Measurements from ENCODE around the gene SETDB2. TPM values are rescaled to one million over a fixed set of nuclear protein-coding genes. Genes with fewer than 3 reads are reported as not detected.
A peak's percentile ranks its signal among the peaks of the same experiment; 100 is the strongest.

Gene SETDB2
- total and polyA plus RNA-seq, 2 of the 13 experiments (the other 11 are each of a cell fraction or from before 2014, with no cell fraction given): 8.1 to 8.7 TPM

GRCh38 chr13:49421391-49421790, 22.7 kb upstream of the SETDB2 start (continued):
- no peak for TF ChIP-seq MEIS1 (CRISPR knock-in tag; IDR thresholded peaks at IDR 0.05; ENCODE audit: borderline replicate concordance)
- no peak for TF ChIP-seq SOX13 (IDR thresholded peaks at IDR 0.05)
- no peak for TF ChIP-seq SOX13 (CRISPR knock-in tag; conservative IDR thresholded peaks at IDR 0.05 in 1 of 2, IDR thresholded peaks at IDR 0.05 in 1 of 2)
- TF ChIP-seq THAP11 (CRISPR knock-in tag; IDR thresholded peaks at IDR 0.05): no peak
- TF ChIP-seq REST (IDR thresholded peaks at IDR 0.05; ENCODE audit: borderline replicate concordance in 1 of 2, low read depth in 1 of 2, low read length in 2 of 2): no peak
- no peak for TF ChIP-seq TERF1 (CRISPR knock-in tag; IDR thresholded peaks at IDR 0.05)
- no peak for TF ChIP-seq SIN3A (IDR thresholded peaks at IDR 0.05; ENCODE audit: borderline replicate concordance, low read depth, low read length)
- TF ChIP-seq CHD4 (IDR thresholded peaks at IDR 0.05; ENCODE audit: borderline replicate concordance, low read length): no peak
- TF ChIP-seq, protein P1, sequence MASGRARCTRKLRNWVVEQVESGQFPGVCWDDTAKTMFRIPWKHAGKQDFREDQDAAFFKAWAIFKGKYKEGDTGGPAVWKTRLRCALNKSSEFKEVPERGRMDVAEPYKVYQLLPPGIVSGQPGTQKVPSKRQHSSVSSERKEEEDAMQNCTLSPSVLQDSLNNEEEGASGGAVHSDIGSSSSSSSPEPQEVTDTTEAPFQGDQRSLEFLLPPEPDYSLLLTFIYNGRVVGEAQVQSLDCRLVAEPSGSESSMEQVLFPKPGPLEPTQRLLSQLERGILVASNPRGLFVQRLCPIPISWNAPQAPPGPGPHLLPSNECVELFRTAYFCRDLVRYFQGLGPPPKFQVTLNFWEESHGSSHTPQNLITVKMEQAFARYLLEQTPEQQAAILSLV (CRISPR knock-in tag; IDR thresholded peaks at IDR 0.05; ENCODE audit: borderline replicate concordance): no peak
- no peak for TF ChIP-seq MYNN (CRISPR knock-in tag; IDR thresholded peaks at IDR 0.05; ENCODE audit: low read depth)
- no peak for TF ChIP-seq ATF7 (IDR thresholded peaks at IDR 0.05)
- TF ChIP-seq ATF7 (CRISPR knock-in tag; IDR thresholded peaks at IDR 0.05): no peak
- TF ChIP-seq, protein P2, sequence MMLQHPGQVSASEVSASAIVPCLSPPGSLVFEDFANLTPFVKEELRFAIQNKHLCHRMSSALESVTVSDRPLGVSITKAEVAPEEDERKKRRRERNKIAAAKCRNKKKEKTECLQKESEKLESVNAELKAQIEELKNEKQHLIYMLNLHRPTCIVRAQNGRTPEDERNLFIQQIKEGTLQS (CRISPR knock-in tag; IDR thresholded peaks at IDR 0.05): no peak
- TF ChIP-seq SNRNP70 (IDR thresholded peaks at IDR 0.05; ENCODE audit: low read depth, low read length): no peak
- TF ChIP-seq IKZF4 (CRISPR knock-in tag; IDR thresholded peaks at IDR 0.05; ENCODE audit: borderline replicate concordance, low read depth, not compliant biosample characterization): no peak
- TF ChIP-seq PATZ1 (CRISPR knock-in tag; IDR thresholded peaks at IDR 0.05): no peak
- no peak for TF ChIP-seq TEAD3 (CRISPR knock-in tag; optimal IDR thresholded peaks at IDR 0.05; ENCODE audit: borderline replicate concordance)
- TF ChIP-seq ZKSCAN8 (CRISPR knock-in tag; IDR thresholded peaks at IDR 0.05; ENCODE audit: borderline replicate concordance): no peak
- TF ChIP-seq ZGPAT (CRISPR knock-in tag; IDR thresholded peaks at IDR 0.05): 0 out of 2 replicates have a peak, but pooled peaks have one; percentile 39
- TF ChIP-seq RAD21 (CRISPR knock-in tag; IDR thresholded peaks at IDR 0.05): peak; percentile 93
- TF ChIP-seq NFIB (CRISPR knock-in tag; IDR thresholded peaks at IDR 0.05; ENCODE audit: borderline replicate concordance): no peak
